HEK293 (cell line): ENCODE results near the gene GMEB1.
A peak's percentile ranks its signal among the peaks of the same experiment; 100 is the strongest.

Experiments used
- BCL11B ChIP-seq: fragments of 450-650 bp; formaldehyde crosslinking; IDR thresholded peaks from 2 replicates; pipeline ENCODE4 v1.5.1; 2016; ENCODE audit warnings: low read depth, missing biosample characterization, missing genetic modification characterization
- KLF10 ChIP-seq: fragments of 450-650 bp; IDR thresholded peaks from 2 replicates; pipeline ENCODE4 v1.5.1; 2018; ENCODE audit warnings: missing biosample characterization, mild to moderate bottlenecking, missing genetic modification characterization
- SP2 ChIP-seq: fragments of 450-650 bp; formaldehyde crosslinking; IDR thresholded peaks from 2 replicates; pipeline ENCODE4 v1.5.1; 2016; ENCODE audit warnings: missing biosample characterization, missing genetic modification characterization
- TRIM28 ChIP-seq: IDR thresholded peaks from 2 replicates; pipeline ENCODE4 v1.6.1; 2011; ENCODE audit warnings: low read length, control low read depth, borderline replicate concordance
- WT1 ChIP-seq: fragments of 450-650 bp; formaldehyde crosslinking; IDR thresholded peaks from 2 replicates; pipeline ENCODE4 v1.5.1; 2016; ENCODE audit warnings: missing biosample characterization, missing genetic modification characterization
- YY2 ChIP-seq: fragments of 450-650 bp; formaldehyde crosslinking; IDR thresholded peaks from 2 replicates; pipeline ENCODE4 v1.5.1; 2016; ENCODE audit warnings: missing biosample characterization, missing genetic modification characterization
- ZBTB48 ChIP-seq: fragments of 450-650 bp; formaldehyde crosslinking; IDR thresholded peaks from 2 replicates; pipeline ENCODE4 v1.5.1; 2016; ENCODE audit warnings: missing biosample characterization, missing genetic modification characterization
- ZBTB7A ChIP-seq: fragments of 450-650 bp; formaldehyde crosslinking; IDR thresholded peaks from 2 replicates; pipeline ENCODE4 v1.5.1; 2016; ENCODE audit warnings: low read depth, missing biosample characterization, missing genetic modification characterization
- ZFP37 ChIP-seq: fragments of 450-650 bp; formaldehyde crosslinking; IDR thresholded peaks from 2 replicates; pipeline ENCODE4 v1.5.1; 2016; ENCODE audit warnings: missing biosample characterization, missing genetic modification characterization
- ZFP69B ChIP-seq: fragments of 450-650 bp; formaldehyde crosslinking; IDR thresholded peaks from 2 replicates; pipeline ENCODE4 v1.5.1; 2016; ENCODE audit warnings: missing biosample characterization, missing genetic modification characterization
- ZNF10 ChIP-seq: fragments of 450-650 bp; formaldehyde crosslinking; IDR thresholded peaks from 2 replicates; pipeline ENCODE4 v1.5.1; 2017; ENCODE audit warnings: missing biosample characterization, missing genetic modification characterization
- ZNF133 ChIP-seq: fragments of 450-650 bp; formaldehyde crosslinking; IDR thresholded peaks from 2 replicates; pipeline ENCODE4 v1.5.1; 2016; ENCODE audit warnings: missing biosample characterization, missing genetic modification characterization
- ZNF16 ChIP-seq: fragments of 450-650 bp; formaldehyde crosslinking; IDR thresholded peaks from 2 replicates; pipeline ENCODE4 v1.5.1; 2016; ENCODE audit warnings: low read depth, missing biosample characterization, missing genetic modification characterization
- ZNF174 ChIP-seq: fragments of 450-650 bp; formaldehyde crosslinking; IDR thresholded peaks from 2 replicates; pipeline ENCODE4 v1.5.0; 2017; ENCODE audit warnings: missing biosample characterization, mild to moderate bottlenecking, missing genetic modification characterization
- ZNF184 ChIP-seq: fragments of 450-650 bp; IDR thresholded peaks from 2 replicates; pipeline ENCODE4 v1.5.1; 2018; ENCODE audit warnings: missing biosample characterization, mild to moderate bottlenecking, missing genetic modification characterization
- ZNF202 ChIP-seq: fragments of 450-650 bp; formaldehyde crosslinking; IDR thresholded peaks from 2 replicates; pipeline ENCODE4 v1.5.1; 2016; ENCODE audit warnings: missing biosample characterization, missing genetic modification characterization, borderline replicate concordance
- ZNF211 ChIP-seq: fragments of 450-650 bp; formaldehyde crosslinking; IDR thresholded peaks from 2 replicates; pipeline ENCODE4 v1.5.1; 2016; ENCODE audit warnings: low read depth, missing biosample characterization, missing genetic modification characterization
- ZNF266 ChIP-seq: fragments of 450-650 bp; formaldehyde crosslinking; IDR thresholded peaks from 2 replicates; pipeline ENCODE4 v1.5.1; 2016; ENCODE audit warnings: missing biosample characterization, missing genetic modification characterization, low read depth
- ZNF292 ChIP-seq: fragments of 450-650 bp; formaldehyde crosslinking; IDR thresholded peaks from 2 replicates; pipeline ENCODE4 v1.5.1; 2016; ENCODE audit warnings: low read depth, missing biosample characterization, missing genetic modification characterization, borderline replicate concordance
- ZNF37A ChIP-seq: fragments of 450-650 bp; IDR thresholded peaks from 2 replicates; pipeline ENCODE4 v1.5.1; 2018; ENCODE audit warnings: missing biosample characterization, missing genetic modification characterization
- ZNF391 ChIP-seq: fragments of 450-650 bp; formaldehyde crosslinking; IDR thresholded peaks from 2 replicates; pipeline ENCODE4 v1.5.1; 2016; ENCODE audit warnings: low read depth, missing biosample characterization, missing genetic modification characterization, borderline replicate concordance
- ZNF404 ChIP-seq: fragments of 450-650 bp; formaldehyde crosslinking; IDR thresholded peaks from 2 replicates; pipeline ENCODE4 v1.5.1; 2017; ENCODE audit warnings: missing biosample characterization, missing genetic modification characterization
- ZNF416 ChIP-seq: fragments of 450-650 bp; formaldehyde crosslinking; IDR thresholded peaks from 2 replicates; pipeline ENCODE4 v1.5.1; 2016; ENCODE audit warnings: missing biosample characterization, missing genetic modification characterization
- ZNF514 ChIP-seq: fragments of 450-650 bp; formaldehyde crosslinking; IDR thresholded peaks from 2 replicates; pipeline ENCODE4 v1.5.1; 2016; ENCODE audit warnings: missing biosample characterization, missing genetic modification characterization
- ZNF521 ChIP-seq: fragments of 450-650 bp; formaldehyde crosslinking; IDR thresholded peaks from 2 replicates; pipeline ENCODE4 v1.5.1; 2017; ENCODE audit warnings: missing biosample characterization, mild to moderate bottlenecking, missing genetic modification characterization
- ZNF529 ChIP-seq: fragments of 450-650 bp; formaldehyde crosslinking; IDR thresholded peaks from 2 replicates; pipeline ENCODE4 v1.5.1; 2017; ENCODE audit warnings: missing genetic modification characterization, missing biosample characterization; ENCODE audit not compliant: insufficient replicate concordance
- ZNF544 ChIP-seq: fragments of 450-650 bp; formaldehyde crosslinking; IDR thresholded peaks from 2 replicates; pipeline ENCODE4 v1.5.0; 2017; ENCODE audit warnings: missing biosample characterization, missing genetic modification characterization
- ZNF555 ChIP-seq: fragments of 450-650 bp; formaldehyde crosslinking; conservative IDR thresholded peaks from 2 replicates; pipeline ENCODE4 v1.5.1; 2017; ENCODE audit warnings: missing biosample characterization, mild to moderate bottlenecking, missing genetic modification characterization, inconsistent platforms
- ZNF626 ChIP-seq: fragments of 450-650 bp; sonication (Bioruptor Pico); formaldehyde crosslinking; IDR thresholded peaks from 2 replicates; pipeline ENCODE4 v1.5.1; 2018; ENCODE audit warnings: missing biosample characterization, missing genetic modification characterization, inconsistent platforms
- TF ChIP-seq, protein P1 (sequence below): fragments of 450-650 bp; formaldehyde crosslinking; IDR thresholded peaks from 2 replicates; pipeline ENCODE4 v1.5.1; 2016; ENCODE audit warnings: missing biosample characterization, missing genetic modification characterization
- TF ChIP-seq, protein P2 (sequence below): fragments of 450-650 bp; formaldehyde crosslinking; IDR thresholded peaks from 2 replicates; pipeline ENCODE4; 2016; ENCODE audit warnings: missing biosample characterization, missing genetic modification characterization
- TF ChIP-seq, protein P3 (sequence below): fragments of 450-650 bp; formaldehyde crosslinking; IDR thresholded peaks from 2 replicates; pipeline ENCODE4 v1.5.1; 2016; ENCODE audit warnings: missing biosample characterization, missing genetic modification characterization, low read depth
- TF ChIP-seq, protein P4 (sequence below): IDR thresholded peaks from 2 replicates; pipeline ENCODE4 v1.6.1; 2011; ENCODE audit warnings: mild to moderate bottlenecking, low read depth, low read length, borderline replicate concordance
- TF ChIP-seq, protein P5 (sequence below): fragments of 450-650 bp; formaldehyde crosslinking; IDR thresholded peaks from 2 replicates; pipeline ENCODE4 v1.5.1; 2017; ENCODE audit warnings: missing biosample characterization, missing genetic modification characterization

GMEB1 gene

DNA sequence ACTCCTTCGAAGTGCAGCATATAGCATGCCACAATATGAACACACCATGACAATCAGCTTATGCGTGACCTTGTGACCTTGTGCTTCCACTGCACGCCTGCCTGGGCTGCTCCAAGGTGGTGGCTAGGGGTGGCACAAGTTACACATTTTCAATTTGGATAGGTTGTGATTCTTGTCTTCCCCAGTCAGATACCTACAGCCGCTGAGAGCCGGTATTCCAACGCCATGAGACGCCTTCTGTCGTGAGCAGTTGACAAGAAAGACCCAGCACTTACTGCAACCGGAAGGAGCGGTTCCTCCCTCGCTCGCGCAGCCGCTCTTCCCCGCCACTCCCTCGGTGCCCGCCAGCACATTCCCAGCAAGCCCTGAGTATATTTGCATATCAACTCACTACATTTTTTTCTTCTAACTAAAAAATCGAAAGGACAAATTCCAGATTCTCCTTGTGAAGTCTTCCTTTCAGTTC, 20.5 kb upstream of the GMEB1 start (continued):
- TF ChIP-seq ZNF10 (peak; percentile 48; the same call in 1 of the 2 replicates), ZNF514 (tag by site-specific recombination) (no peak), TRIM28 (peak; percentile 72), ZNF133 (tag by site-specific recombination) (no peak), ZNF391 (no peak), ZBTB7A (tag by site-specific recombination) (no peak), ZNF521 (tag by site-specific recombination) (no peak), ZNF211 (no peak), ZNF37A (tag by site-specific recombination) (no peak), ZNF529 (tag by site-specific recombination) (no peak), ZFP69B (no peak), ZNF292 (no peak), SP2 (tag by site-specific recombination) (peak; percentile 50; the same call in 1 of the 2 replicates), BCL11B (tag by site-specific recombination) (no peak), ZNF626 (tag by site-specific recombination) (no peak), ZNF266 (tag by site-specific recombination) (no peak), ZNF416 (tag by site-specific recombination) (no peak), KLF10 (tag by site-specific recombination) (no peak), ZNF544 (tag by site-specific recombination) (no peak), ZNF16 (tag by site-specific recombination) (no peak), ZBTB48 (tag by site-specific recombination) (no peak), ZFP37 (tag by site-specific recombination) (no peak), ZNF555 (tag by site-specific recombination) (no peak), ZNF202 (tag by site-specific recombination) (no peak), WT1 (tag by site-specific recombination) (peak; percentile 36; the same call in 1 of the 2 replicates), ZNF404 (tag by site-specific recombination) (no peak), ZNF174 (tag by site-specific recombination) (no peak), YY2 (tag by site-specific recombination) (no peak), ZNF184 (tag by site-specific recombination) (no peak)
- TF ChIP-seq, protein P1, sequence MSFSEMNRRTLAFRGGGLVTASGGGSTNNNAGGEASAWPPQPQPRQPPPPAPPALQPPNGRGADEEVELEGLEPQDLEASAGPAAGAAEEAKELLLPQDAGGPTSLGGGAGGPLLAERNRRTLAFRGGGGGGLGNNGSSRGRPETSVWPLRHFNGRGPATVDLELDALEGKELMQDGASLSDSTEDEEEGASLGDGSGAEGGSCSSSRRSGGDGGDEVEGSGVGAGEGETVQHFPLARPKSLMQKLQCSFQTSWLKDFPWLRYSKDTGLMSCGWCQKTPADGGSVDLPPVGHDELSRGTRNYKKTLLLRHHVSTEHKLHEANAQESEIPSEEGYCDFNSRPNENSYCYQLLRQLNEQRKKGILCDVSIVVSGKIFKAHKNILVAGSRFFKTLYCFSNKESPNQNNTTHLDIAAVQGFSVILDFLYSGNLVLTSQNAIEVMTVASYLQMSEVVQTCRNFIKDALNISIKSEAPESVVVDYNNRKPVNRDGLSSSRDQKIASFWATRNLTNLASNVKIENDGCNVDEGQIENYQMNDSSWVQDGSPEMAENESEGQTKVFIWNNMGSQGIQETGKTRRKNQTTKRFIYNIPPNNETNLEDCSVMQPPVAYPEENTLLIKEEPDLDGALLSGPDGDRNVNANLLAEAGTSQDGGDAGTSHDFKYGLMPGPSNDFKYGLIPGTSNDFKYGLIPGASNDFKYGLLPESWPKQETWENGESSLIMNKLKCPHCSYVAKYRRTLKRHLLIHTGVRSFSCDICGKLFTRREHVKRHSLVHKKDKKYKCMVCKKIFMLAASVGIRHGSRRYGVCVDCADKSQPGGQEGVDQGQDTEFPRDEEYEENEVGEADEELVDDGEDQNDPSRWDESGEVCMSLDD: no peak
- TF ChIP-seq, protein P2, sequence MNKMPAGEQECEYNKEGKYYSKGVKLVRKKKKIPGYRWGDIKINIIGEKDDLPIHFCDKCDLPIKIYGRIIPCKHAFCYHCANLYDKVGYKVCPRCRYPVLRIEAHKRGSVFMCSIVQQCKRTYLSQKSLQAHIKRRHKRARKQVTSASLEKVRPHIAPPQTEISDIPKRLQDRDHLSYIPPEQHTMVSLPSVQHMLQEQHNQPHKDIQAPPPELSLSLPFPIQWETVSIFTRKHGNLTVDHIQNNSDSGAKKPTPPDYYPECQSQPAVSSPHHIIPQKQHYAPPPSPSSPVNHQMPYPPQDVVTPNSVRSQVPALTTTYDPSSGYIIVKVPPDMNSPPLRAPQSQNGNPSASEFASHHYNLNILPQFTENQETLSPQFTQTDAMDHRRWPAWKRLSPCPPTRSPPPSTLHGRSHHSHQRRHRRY (tag by site-specific recombination): no peak
- TF ChIP-seq, protein P3, sequence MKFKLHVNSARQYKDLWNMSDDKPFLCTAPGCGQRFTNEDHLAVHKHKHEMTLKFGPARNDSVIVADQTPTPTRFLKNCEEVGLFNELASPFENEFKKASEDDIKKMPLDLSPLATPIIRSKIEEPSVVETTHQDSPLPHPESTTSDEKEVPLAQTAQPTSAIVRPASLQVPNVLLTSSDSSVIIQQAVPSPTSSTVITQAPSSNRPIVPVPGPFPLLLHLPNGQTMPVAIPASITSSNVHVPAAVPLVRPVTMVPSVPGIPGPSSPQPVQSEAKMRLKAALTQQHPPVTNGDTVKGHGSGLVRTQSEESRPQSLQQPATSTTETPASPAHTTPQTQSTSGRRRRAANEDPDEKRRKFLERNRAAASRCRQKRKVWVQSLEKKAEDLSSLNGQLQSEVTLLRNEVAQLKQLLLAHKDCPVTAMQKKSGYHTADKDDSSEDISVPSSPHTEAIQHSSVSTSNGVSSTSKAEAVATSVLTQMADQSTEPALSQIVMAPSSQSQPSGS (tag by site-specific recombination): no peak
- TF ChIP-seq, protein P4, sequence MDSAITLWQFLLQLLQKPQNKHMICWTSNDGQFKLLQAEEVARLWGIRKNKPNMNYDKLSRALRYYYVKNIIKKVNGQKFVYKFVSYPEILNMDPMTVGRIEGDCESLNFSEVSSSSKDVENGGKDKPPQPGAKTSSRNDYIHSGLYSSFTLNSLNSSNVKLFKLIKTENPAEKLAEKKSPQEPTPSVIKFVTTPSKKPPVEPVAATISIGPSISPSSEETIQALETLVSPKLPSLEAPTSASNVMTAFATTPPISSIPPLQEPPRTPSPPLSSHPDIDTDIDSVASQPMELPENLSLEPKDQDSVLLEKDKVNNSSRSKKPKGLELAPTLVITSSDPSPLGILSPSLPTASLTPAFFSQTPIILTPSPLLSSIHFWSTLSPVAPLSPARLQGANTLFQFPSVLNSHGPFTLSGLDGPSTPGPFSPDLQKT: no peak
- TF ChIP-seq, protein P5, sequence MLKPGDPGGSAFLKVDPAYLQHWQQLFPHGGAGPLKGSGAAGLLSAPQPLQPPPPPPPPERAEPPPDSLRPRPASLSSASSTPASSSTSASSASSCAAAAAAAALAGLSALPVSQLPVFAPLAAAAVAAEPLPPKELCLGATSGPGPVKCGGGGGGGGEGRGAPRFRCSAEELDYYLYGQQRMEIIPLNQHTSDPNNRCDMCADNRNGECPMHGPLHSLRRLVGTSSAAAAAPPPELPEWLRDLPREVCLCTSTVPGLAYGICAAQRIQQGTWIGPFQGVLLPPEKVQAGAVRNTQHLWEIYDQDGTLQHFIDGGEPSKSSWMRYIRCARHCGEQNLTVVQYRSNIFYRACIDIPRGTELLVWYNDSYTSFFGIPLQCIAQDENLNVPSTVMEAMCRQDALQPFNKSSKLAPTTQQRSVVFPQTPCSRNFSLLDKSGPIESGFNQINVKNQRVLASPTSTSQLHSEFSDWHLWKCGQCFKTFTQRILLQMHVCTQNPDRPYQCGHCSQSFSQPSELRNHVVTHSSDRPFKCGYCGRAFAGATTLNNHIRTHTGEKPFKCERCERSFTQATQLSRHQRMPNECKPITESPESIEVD (tag by site-specific recombination): no peak
